ENCODE data around the gene CDC42EP3. TPM values are rescaled to one million over a fixed set of nuclear protein-coding genes. Genes with fewer than 3 reads are reported as not detected.

CDC42EP3 gene
- total RNA-seq, 1 donor from 2014 or later = 194 TPM

DNA sequence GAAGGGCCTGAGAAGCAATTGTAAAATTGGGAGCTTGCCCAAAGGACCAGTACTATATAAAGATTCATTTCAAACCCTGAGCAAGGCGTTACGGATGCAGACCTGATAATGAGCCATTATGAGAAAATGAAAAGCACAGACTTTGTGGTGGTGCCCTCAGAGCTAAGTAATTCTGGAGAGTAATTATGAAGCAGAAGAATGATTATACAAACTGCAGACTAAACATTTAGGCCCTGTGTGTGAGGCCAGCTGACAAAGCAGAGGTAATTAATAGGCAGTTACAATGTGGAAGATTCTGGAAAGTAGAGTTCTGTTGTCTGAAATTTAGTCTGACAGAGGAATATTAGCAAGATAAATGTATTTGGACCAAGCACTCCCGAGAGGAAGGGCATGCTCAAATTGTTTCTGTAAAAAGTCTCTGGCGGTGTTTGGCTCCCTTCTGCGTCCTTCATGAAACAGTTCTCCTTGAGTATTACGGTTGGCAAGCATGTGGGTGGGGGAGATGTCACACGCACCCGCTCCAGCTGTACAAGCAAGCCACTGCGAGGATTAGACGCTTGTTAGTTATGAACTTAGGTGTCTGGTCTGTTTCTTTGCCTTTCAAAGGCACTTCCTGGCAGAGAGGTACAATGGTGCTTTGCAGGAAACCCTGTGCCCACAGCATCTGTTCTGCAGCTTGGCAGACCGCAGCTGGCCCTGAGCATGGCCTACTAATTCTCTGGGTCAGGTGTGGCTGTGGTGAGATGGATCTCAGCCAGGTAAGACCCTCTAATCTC, 45.5 kb downstream of the CDC42EP3 start:
- no peak for DNase-seq (ENCODE audit: low spot score)
- intact Hi-C loops (cut with DNase I) = no loop called here

DNA sequence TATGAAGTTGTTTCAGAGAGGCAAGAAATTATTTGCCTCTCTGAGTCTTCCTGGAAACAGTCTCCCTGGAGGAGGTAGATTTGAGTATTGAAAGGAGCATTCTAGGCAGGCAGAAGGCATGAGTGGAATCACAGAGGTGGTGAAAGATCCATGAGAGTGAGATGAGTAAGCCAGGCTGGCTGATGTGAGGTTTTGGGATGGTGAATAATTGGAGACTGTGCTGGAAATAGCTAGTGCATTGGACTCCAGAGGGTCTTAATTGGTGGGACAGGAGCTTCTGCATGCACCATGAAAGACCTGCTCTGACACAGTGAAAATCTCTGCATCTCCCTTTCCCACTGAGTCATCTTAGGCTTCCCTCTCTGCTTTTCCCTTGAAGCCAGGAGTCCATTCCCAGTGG, 46.3 kb downstream of the CDC42EP3 start:
- no peak for DNase-seq (ENCODE audit: low spot score)
- intact Hi-C loops (cut with DNase I) = no loop called here

DNA sequence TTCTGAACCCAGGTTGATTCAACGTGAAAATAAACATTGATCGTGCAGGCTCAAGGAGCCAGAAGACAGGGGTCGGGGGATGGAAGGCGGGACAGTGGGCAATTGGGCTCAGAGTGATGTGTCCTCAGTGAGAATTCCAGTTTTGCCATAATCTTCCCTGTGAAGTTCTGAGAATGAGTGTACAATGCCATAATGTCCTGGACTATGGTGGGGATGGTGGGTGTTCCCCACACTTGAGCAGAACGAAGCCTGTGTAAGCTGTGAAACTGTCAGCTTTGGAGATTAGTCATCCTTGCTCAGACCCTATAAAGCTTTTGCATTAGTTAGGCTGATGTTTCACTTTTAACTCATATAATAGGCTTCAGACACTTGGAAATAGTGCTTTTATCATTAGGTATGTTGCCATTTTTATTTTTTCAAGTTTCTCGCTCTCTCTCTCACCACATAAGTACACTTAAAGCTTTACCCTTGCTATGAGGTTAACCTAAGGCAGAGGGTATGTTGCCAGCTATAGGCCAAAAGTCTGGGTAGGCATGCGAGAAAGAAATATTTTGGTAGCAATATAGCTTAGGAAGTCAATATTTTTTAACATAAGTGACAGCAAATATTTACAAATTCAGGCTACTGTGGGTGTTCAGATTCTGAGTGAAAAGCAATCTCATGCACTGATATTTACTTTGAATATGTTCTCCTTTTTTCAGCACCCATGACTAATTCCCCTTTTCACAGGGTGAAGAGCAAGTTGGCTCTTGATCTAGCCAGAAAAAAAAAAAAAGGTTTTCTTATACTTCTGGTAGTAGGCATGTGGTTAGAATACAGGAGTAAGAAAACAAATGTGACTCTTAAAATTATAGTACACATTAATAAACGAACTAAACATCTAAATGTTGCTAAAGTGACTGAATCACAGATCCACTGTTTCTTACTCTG, 47.2 kb downstream of the CDC42EP3 start:
- DNase-seq (ENCODE audit: low spot score) = no peak
- intact Hi-C loops (cut with DNase I) = no loop called here

DNA sequence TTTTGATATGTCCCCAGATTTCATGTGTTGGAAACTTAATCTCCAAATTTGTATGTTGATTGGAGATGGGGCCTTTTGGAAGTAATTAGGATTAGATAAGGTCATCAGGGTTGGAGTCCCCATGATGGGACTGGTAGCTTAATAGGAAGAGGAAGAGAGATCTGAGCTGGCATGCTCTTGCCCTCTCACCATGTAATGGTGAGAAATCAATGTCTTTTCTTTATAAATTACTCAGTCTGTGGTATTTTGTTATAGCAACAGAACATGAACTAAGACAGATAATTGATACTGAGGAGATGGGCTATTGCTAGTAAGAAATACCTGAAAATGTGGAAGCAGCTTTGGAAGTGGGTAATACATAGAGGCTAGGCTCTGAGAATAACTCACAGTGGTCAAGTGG, 48.0 kb downstream of the CDC42EP3 start:
- intact Hi-C loops (cut with DNase I) = no loop called here
- DNase-seq (ENCODE audit: low spot score) = no peak

DNA sequence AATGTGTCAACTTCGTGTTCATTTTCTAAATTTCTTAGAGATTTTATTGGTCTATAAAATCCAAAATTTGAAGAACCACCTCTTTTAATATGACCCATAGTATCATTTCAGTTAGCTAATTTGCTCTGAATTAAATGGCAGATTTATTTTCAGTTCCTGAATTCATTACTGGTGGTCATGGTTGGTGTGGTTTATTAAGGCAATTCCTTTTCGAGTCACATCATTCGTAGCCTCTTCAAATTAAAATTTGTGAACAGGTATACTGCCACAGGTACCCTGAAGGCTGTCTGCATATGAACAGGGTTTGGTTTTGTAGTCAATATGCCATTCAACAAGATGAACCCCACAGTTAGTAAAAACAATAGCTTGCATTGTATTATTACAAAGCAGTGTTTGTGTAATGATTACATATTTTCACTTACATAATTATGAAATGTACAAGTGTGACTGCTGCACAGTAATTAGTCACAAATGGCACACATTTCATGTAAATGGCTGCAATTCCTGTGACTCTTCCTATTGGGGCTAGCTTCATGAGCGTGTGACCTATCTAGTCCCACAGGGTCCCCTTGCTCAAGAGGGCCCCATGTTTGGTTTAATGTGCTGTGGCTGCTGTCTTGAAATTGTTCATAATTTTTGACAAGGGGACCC, 48.9 kb downstream of the CDC42EP3 start:
- DNase-seq (ENCODE audit: low spot score) = no peak
- intact Hi-C loops (cut with DNase I) = no loop called here

DNA sequence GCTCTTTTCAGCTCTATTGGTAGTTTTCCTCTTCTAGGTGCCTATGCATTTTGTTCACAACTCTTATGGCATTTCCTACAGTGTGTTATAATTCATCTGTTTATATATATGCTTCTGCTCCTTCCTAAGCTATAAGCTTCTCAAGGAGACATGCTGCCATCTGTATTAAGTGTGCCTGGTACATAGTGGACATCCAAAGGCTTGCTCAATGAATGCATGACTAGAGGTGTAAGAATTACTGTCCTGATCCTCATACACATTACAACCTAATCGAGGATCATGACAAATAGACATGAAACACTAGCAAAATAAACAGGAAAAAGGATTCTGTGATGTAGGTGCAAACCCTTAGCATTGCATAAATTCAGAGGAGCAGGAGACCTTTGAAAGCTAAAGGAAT, 50.2 kb downstream of the CDC42EP3 start:
- DNase-seq (ENCODE audit: low spot score) = no peak
- intact Hi-C loops (cut with DNase I) = no loop called here

DNA sequence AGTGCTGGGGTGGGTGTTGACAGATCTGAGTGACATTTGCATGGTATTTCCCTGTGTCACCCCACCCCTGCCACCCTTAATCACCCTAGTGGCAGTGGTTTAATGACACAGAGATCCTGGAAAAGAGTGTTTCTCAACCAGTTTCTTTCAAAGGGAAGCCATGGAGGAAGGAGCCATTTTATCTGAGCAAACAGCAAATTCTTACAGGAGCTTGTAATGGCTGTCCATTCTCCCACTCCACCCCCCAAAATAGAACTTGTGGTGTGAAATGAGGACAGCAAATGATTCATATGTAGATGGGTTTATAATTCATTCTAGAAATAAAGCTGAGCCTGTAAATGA, 51.5 kb downstream of the CDC42EP3 start:
- intact Hi-C loops (cut with DNase I) = no loop called here

DNA sequence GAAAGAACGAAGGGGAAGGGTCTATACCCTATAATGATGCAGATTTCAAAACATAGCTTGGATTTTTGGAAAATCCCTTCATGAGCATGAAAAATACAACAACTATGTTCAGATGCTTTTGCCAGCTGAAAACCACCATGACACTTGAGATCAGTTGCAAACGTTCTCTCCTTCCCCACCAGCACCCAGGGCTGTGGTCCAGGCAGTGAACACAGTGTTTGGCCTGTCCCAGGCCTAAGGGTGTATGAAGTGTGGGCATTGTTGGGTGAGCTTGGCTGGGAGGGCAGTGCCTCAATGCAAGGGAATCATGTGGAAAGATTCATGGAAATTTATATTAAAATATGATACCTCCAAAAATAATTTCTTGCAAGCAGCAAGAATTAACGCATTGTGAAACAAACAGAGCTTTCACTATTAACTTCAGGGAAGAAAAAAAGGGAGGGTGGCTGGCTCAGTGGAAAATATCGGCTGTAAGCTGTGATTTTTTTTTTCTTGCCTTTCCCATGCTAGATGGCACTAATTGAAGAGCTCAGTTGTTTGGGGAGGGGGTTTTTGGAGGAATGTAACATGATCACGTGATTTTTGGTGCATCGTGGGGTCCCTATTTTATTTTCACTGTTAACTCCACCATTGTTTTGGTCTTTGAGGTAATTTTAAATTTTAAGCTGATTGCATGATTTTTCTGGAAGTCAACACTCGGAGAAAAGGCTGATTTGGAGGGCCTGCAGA, 52.0 kb downstream of the CDC42EP3 start:
- intact Hi-C loops (cut with DNase I) = no loop called here
- no peak for DNase-seq (ENCODE audit: low spot score)

More for the DNA sequence above, 51.5 kb downstream of the CDC42EP3 start:
- DNase-seq (ENCODE audit: low spot score) = no peak

DNA sequence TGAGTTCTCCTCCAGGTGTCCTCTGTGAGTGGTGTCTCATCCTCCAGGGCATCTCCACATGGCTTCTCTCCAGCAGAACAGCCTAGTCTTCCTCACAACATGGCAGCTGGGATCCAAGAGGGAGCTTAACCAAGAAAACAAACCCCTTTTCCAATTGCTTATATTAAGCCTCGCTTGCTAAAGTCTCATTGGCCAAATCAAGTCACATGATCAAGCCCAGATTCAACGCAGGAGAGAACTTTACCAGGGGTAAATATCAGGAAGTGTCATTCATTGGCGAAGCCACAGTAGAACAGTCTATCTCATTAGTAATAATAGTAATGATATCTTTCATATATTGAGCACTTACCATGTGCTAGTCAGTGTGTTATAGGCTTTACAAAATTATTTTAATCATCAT, 53.1 kb downstream of the CDC42EP3 start:
- DNase-seq (ENCODE audit: low spot score) = no peak
- intact Hi-C loops (cut with DNase I) = no loop called here

DNA sequence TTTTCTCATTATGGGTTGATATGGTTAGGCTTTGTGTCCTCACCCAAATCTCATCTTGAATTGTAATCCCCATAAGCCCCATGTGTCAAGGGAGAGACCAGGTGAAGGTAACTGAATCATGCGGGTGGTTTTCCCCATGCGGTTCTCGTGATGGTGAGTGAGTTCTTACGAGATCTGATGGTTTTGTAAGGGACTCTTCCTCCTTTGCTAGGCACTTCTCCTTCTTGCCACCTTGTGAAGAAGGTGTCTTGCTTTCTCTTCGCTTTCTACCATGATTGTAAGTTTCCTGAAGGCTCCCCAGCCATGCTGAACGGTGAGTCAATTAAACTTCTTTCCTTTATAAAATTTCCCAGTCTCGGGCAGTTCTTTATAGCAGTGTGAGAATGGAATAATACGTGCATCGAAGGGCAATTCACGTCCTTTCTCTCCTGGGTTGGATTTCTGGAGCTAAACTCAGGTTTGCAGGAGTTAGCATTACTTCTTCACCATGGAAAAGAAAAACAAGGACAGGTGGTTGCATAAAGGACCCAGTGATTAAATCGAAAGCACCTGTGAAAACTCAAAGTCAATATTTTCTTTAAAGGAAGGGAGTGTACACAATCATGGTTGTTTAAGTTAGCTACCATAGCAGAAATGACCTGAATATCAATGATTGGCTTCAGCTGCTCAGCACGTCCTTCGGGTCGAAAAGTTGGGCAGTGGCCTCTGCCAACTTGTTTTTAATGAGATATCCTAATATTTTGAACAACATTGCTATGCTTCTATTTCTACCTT, 54.1 kb downstream of the CDC42EP3 start:
- peak; percentile 82 for DNase-seq (ENCODE audit: low spot score)
- intact Hi-C loops (cut with DNase I) = no loop called here

DNA sequence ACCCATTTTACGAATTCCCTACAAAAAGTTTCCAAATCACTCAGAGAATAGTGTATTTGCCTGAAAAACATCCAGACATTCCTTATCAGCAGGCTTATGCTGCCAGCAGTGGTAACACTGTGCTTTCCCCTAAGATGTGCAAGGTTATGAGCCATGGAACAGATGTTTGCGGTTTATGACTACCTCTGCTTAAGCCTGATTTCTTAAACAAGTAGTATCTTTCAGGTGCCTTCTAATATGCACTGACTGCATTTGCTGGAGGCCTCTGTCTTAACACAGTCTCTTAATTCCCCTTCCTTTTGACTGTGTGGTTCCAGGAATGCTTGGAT, 54.8 kb downstream of the CDC42EP3 start:
- no peak for DNase-seq (ENCODE audit: low spot score)
- intact Hi-C loops (cut with DNase I) = no loop called here

DNA sequence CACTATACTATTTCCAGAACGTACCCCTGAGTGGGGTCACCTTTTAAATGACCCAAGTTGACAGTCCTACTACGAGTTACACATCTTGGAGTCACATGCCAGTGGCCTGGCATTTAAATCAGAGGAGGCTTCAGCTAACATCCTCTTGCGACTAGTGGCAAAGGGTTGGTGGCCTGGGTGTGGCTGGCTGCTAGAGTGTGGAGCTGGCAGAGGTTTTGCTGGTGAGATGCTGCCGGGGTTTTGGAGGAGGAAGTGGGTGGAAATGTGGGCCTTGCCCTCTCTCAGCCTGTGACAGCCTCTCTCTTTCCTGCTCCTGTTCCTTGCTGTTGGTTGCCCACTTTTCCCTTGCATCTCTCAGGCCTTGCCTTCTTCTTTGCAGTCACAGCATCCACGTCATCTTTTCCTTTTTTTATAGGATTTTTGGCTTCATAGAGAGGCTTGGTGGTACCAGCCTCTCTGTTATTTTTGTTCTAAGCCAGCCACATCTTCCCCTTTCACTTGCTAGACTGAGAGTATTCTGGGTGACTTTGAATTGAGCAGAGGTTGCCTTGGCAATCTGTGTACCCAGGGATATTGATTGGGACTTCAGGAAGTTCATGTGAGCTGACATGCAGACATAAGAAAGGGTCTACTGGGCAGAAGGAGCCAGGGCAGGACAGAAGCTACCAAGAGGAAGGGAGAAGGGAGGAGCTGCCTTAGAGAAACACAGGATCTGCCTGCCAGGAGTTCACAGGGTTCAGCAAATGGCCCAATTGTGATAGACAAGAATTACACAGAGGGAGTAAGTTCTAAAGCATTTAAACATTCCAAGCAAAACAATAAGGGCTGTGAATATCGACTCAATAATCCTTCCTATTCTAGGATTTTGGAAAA, 55.4 kb downstream of the CDC42EP3 start:
- DNase-seq (ENCODE audit: low spot score) = peak; percentile 78
- intact Hi-C loops (cut with DNase I) = no loop called here

DNA sequence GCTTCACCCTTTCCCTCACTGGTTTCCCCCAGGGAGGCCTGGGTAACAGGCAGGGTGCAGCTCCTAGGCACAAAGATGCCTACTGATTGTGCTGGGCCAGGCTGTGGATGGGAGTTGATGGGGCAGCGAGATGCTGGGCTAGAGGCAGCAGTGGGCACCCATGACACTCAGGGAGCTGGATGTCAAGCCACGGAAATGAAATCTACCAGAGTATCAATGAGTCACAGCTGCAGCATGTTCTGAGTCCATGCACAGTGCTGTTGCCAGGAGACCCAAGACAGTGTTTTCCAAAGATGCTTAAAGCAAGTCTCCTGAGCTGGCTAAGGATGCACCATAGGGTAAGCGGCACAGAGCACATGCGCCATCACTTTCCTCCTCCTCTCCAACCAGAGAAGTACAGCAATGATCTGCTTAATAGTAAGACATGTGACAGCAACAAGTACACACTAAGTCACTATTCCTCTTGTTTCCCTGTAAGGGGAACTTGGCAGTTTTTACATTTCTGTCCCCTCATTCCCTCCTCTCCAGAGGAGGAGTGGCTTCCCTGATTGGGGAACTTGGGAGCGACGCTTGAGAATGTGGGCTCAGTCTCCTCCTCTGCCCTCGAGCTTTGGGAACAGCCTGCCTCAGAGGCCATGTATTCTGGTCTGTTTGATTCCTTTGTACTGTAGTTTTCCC, 57.2 kb downstream of the CDC42EP3 start:
- intact Hi-C loops (cut with DNase I) = no loop called here
- no peak for DNase-seq (ENCODE audit: low spot score)

DNA sequence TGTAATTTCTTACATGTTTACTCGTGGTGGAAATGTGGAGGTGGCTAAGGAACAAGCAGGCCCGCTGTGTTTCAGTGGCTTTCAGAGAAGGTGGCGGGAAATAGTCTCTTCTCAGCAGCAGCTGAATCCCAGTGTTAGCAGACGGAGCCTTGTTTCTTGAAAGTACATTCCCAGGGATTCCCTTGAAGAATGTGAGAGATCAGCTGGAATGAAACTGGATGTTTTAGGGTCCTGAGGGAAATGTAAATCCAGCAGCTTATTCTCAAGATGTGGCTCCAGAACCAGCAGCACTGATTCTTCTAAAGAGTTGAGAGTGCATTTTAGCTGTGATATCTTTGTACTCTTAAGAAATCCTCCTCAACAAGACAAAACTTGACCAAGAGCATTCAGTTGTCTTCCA, 59.1 kb downstream of the CDC42EP3 start:
- intact Hi-C loops (cut with DNase I) = no loop called here
- DNase-seq (ENCODE audit: low spot score) = no peak

DNA sequence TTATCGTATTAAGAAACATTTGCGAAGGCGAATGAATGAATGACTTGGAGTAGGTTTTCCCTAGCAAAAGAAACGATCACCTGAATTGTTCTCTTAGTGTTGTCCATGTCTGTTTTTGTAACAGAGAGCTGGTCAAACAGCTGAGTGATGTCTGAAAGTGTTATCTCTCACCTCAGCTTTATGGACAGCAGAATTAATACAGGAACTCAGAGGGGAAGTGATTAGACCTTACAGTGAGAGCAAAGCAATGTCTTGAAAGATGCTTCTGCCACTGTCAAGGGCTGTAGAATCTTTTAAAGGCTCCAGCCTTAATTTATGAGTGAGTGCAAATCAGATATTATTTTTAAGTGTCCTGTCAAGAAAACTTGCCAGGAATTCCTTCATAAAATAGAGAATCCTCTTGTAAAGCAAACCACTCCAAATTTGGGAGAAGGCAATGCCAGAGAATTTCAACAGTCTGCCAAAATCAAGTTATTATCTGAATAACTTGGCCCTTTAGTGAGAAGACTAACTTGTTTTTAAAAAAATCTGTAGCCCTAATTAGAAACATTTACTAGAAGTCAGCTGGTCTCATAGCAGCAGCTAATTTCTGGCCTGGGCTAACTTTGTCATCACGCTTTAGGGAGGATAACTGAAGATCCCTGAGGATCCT, 60.7 kb downstream of the CDC42EP3 start:
- DNase-seq (ENCODE audit: low spot score) = no peak
- intact Hi-C loops (cut with DNase I) = no loop called here

DNA sequence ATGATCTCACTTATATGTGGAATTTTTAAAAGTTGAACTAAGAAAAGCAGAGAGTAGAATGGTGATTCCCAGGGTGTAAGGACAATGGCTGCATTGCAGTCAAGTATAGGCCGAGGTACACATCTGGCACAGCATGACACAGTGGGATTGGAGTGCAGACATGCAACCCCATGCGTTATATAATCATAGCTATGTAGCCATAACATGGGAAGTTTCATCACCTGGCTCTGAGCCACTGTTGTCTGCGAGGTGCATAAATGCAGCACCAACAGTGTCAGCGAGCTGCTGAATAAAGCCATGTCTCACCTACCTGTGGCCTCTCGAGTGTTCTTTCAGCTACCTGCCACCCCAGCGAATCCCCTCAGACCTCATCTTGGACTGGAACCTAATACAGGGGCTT, 61.7 kb downstream of the CDC42EP3 start:
- intact Hi-C loops (cut with DNase I) = no loop called here

DNA sequence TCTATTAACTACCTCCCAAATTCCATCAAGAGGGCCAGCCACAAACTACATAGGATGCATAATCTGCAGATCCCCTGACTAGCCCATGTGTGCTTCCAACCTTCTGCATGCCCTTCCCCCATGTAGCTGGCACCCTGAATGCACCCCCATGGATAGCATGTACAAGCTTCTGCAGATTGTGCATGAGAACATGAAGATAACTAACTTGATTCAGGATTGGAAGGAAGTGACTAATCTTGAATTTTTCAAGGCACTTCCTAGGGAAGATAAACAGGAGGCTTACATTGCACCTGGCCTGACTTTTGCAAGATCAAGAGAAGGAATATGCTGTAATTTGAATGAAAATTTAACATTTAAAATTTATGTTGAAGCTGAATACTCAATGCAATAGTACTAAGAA, 66.7 kb downstream of the CDC42EP3 start:
- DNase-seq (ENCODE audit: low spot score) = no peak
- intact Hi-C loops (cut with DNase I) = no loop called here

More for the DNA sequence above, 61.7 kb downstream of the CDC42EP3 start:
- DNase-seq (ENCODE audit: low spot score) = no peak

All from cardiac septum (tissue), 1 donor.